Left ventricle myocardium inferior (tissue), 1 donor: ENCODE data around the gene UQCRC2. TPM values are rescaled to one million over a fixed set of nuclear protein-coding genes. Genes with fewer than 3 reads are reported as not detected.

Experiments used
- DNase-seq: peaks from one replicate; pipeline ENCODE4 v3.0.0-alpha.2; 2020
- H3K27ac ChIP-seq: fragments of 200-600 bp; replicated peaks from 2 replicates; pipeline ENCODE4 v1.8.0; 2021
- H3K27me3 ChIP-seq: fragments of 200-600 bp; 2 replicates; pipeline ENCODE4 v1.8.0; 2021; ENCODE audit warnings: low read depth
- H3K36me3 ChIP-seq: fragments of 200-600 bp; 2 replicates; pipeline ENCODE4 v1.8.0; 2021
- H3K4me1 ChIP-seq: fragments of 200-600 bp; 2 replicates; pipeline ENCODE4 v1.8.0; 2021
- H3K4me3 ChIP-seq: fragments of 200-600 bp; 2 replicates; pipeline ENCODE4 v1.8.0; 2021; ENCODE audit warnings: mild to moderate bottlenecking, moderate library complexity
- H3K9me3 ChIP-seq: fragments of 200-600 bp; replicated peaks from 2 replicates; pipeline ENCODE4 v1.8.0; 2021
- CTCF ChIP-seq: fragments of 200-600 bp; IDR thresholded peaks from 2 replicates; pipeline ENCODE4 v1.8.0; 2021; ENCODE audit warnings: antibody characterized with exemption, mild to moderate bottlenecking, borderline replicate concordance
- intact Hi-C: fragments of 100-400 bp; cut with micrococcal nuclease; formaldehyde crosslinking; loops from one replicate; pipeline ENCODE4 v1.11.0; 2022
- total RNA-seq: library from RNA; stranded (reverse); fragmentation: NEBNext Ultra II Directional; extraction: Animal tissue kit (Norgen Biotek cat#: 25700); gene quantifications from one replicate; pipeline ENCODE4 v1.2.1, GENCODE V29; 2021
- donor health status: DM: no; HTN: yes; CAD: no; lungs with severe emphysema.

The UQCRC2 gene
- total RNA-seq, 1 donor from 2014 or later, result 964 TPM

GRCh38 chr16:22007159-22007508 is 54.0 kb downstream of the UQCRC2 start:
- no peak for TF ChIP-seq CTCF
- Histone ChIP-seq H3K4me3 (peak overlapping the region; percentile 98), H3K4me1 (peaks cover 51% of the 10 kb centered on the region), H3K36me3 (no peaks in the 10 kb centered on the region), H3K9me3 (no peaks in the 10 kb centered on the region), H3K27ac (peak overlapping the region; percentile 96), H3K27me3 (no peaks in the 10 kb centered on the region)
- DNase-seq, result no peak
- intact Hi-C loops, result no loop called here

GRCh38 chr16:22007509-22008214 is 54.5 kb downstream of the UQCRC2 start, which contains the start of gene MOSMO:
Gene MOSMO, plus strand, starts transcription at chr16:22008111. Its CDS starts 191 bp downstream, at chr16:22008302.
- intact Hi-C loops, result no loop called here

DNA sequence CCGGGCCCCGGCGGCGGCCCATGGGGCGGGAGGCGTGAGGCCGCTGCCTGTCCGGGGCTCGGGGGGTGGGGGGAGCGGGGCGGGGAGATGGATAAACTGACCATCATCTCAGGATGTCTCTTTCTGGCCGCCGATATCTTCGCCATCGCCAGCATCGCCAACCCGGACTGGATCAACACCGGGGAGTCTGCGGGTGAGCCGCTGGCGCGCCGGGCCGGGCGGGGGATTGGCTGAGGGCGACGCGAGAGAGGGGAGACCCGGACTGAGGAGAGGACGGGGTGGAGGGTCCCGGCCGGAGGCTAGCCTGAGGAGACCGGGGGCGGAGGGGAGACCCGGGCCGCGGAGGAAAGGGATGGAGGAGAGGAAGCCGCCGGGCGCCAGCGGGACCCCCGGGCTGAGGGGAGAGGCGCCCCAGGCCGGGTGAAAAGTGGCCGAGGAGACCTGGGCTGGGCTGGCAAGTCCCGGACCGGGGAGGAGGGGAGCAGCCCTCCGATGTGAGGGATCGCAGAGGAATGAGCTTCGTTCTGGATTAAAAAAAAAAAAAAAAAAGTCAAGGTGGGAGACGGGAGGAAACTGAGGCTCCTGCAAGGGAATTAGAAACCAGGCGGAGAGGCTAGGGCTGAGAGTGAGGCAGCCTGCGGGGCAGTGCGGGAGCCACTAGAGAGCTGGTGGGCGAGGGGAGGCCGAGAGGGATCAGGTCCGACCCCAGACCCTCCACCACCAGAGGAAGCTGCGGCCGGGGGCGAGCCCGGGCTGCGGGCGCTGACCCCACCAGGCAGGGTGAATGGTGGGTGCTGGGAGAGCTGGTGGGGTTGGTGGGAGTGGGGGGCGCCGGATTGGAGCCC is 55.3 kb downstream of the UQCRC2 start:
- peaks cover 59% of the 10 kb centered on the region for H3K4me1 ChIP-seq
- DNase-seq, result no peak
- H3K36me3 ChIP-seq, result no peaks in the 10 kb centered on the region
- intact Hi-C loops, result no loop called here
- H3K27ac ChIP-seq, result peak overlapping the region; percentile 96
- H3K9me3 ChIP-seq, result no peaks in the 10 kb centered on the region
- no peak for TF ChIP-seq CTCF
- no peaks in the 10 kb centered on the region for H3K27me3 ChIP-seq
- peak overlapping the region; percentile 98 for H3K4me3 ChIP-seq

More at GRCh38 chr16:22007509-22008214, 54.5 kb downstream of the UQCRC2 start, which contains the start of gene MOSMO:
- no peaks in the 10 kb centered on the region for H3K27me3 ChIP-seq
- peak within 1 kb of the TSS; percentile 96 for H3K27ac ChIP-seq
- H3K4me1 ChIP-seq, result peaks cover 54% of the 10 kb centered on the region
- peak; percentile 24 for TF ChIP-seq CTCF
- H3K36me3 ChIP-seq, result no peaks in the 10 kb centered on the region
- no peaks in the 10 kb centered on the region for H3K9me3 ChIP-seq
- H3K4me3 ChIP-seq, result peak within 1 kb of the TSS; percentile 98
- DNase-seq, result peak; percentile 80

- Histone ChIP-seq H3K36me3 (no peaks in the 10 kb centered on the region), H3K9me3 (no peaks in the 10 kb centered on the region), H3K27me3 (no peaks in the 10 kb centered on the region), H3K4me1 (peaks cover 67% of the 10 kb centered on the region), H3K4me3 (no peak overlapping the region), H3K27ac (no peak overlapping the region)
- no peak for TF ChIP-seq CTCF
- intact Hi-C loops, result no loop called here
- no peak for DNase-seq
These were observed 57.7 kb downstream of the UQCRC2 start for GRCh38 chr16:22010902-22011301.

DNA sequence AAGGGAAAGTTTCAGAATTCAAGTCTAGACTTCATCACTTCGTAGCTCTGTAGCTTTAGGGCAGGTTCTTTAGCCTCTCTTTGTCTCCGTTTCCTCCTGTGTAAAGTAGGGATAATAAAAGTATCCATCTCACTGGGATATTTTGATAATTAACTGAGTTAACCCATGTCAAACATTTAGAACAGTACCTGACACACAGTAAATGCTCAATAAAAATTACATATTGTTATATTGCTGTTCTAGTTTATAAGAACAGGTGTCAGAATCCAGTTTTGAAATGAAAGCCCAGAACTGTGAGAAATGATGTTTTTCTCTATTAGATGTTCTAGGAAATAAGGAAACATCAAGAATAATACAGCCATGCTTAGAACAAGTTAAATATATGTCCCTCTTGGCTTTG is 59.1 kb downstream of the UQCRC2 start:
- TF ChIP-seq CTCF, result no peak
- no peak for DNase-seq
- Histone ChIP-seq H3K27ac (no peak overlapping the region), H3K4me1 (peaks cover 73% of the 10 kb centered on the region), H3K36me3 (no peaks in the 10 kb centered on the region), H3K9me3 (no peaks in the 10 kb centered on the region), H3K4me3 (no peak overlapping the region), H3K27me3 (no peaks in the 10 kb centered on the region)
- intact Hi-C loops, result no loop called here
